DND-41 (cell line): ENCODE data around the gene ACTA2.

Source experiments
- ATAC-seq: fragments of 200-7000 bp; cut with Tn5 transposase; 3 replicates; pipeline ENCODE4 v1.9.1; 2021; ENCODE audit warnings: low read depth; ENCODE audit not compliant: insufficient read depth
- DNase-seq: peaks from one replicate; pipeline ENCODE4 v3.0.0-alpha.2; 2020
- H2AFZ ChIP-seq: 2 replicates; pipeline ENCODE4 v1.6.0; 2012; ENCODE audit warnings: low read depth, low read length
- H3K27ac ChIP-seq: 2 replicates; pipeline ENCODE4 v1.5.1; 2012; ENCODE audit warnings: low read length, inconsistent platforms
- H3K27me3 ChIP-seq: fragments of 200-600 bp; sonication (generic); 2 replicates; pipeline ENCODE4 v1.6.0; 2012; ENCODE audit warnings: low read length, mild to moderate bottlenecking, inconsistent platforms; ENCODE audit not compliant: insufficient read depth, poor library complexity
- H3K36me3 ChIP-seq: 2 replicates; pipeline ENCODE4 v1.5.1; 2012; ENCODE audit warnings: low read length, inconsistent platforms; ENCODE audit not compliant: insufficient read depth
- H3K4me1 ChIP-seq: 2 replicates; pipeline ENCODE4 v1.5.1; 2012; ENCODE audit warnings: mild to moderate bottlenecking, low read length; ENCODE audit not compliant: insufficient read depth
- H3K4me2 ChIP-seq: 2 replicates; pipeline ENCODE4 v1.6.0; 2012; ENCODE audit warnings: mild to moderate bottlenecking, moderate library complexity, low read length, inconsistent platforms; ENCODE audit not compliant: insufficient read depth
- H3K4me3 ChIP-seq, 2 experiments: fragments of 200-600 bp in 1 of 2; shearing (Covaris generic) in 1 of 2; 2 replicates each; pipeline ENCODE4 v1.5.1; 2012 to 2016; ENCODE audit warnings: inconsistent platforms in 2 of 2, low read length in 2 of 2, mild to moderate bottlenecking in 2 of 2, low read depth in 1 of 2, moderate library complexity in 1 of 2
- H3K79me2 ChIP-seq: 2 replicates; pipeline ENCODE4 v1.6.0; 2012; ENCODE audit warnings: low read length, inconsistent platforms; ENCODE audit not compliant: insufficient read depth
- H3K9ac ChIP-seq: 2 replicates; pipeline ENCODE4 v1.6.0; 2012; ENCODE audit warnings: low read depth, mild to moderate bottlenecking, inconsistent platforms, low read length, moderate library complexity
- H3K9me3 ChIP-seq: 2 replicates; pipeline ENCODE4 v1.5.1; 2012; ENCODE audit warnings: low read length, moderate library complexity, mild to moderate bottlenecking, inconsistent platforms; ENCODE audit not compliant: insufficient read depth, severe bottlenecking
- H4K20me1 ChIP-seq: 2 replicates; pipeline ENCODE4 v1.6.0; 2012; ENCODE audit warnings: low read length; ENCODE audit not compliant: insufficient read depth
- EZH2 ChIP-seq: IDR thresholded peaks from 3 replicates; pipeline ENCODE4 v1.6.1; 2012; ENCODE audit warnings: borderline replicate concordance, low read depth, mild to moderate bottlenecking, moderate library complexity, low read length, inconsistent platforms; ENCODE audit not compliant: severe bottlenecking
- TF ChIP-seq, protein P1 (sequence below): IDR thresholded peaks from 2 replicates; pipeline ENCODE4 v1.5.1; 2012; ENCODE audit warnings: borderline replicate concordance, low read length, moderate library complexity, mild to moderate bottlenecking; ENCODE audit not compliant: poor library complexity, severe bottlenecking; ENCODE audit errors: extremely low read depth

ACTA2 gene

GRCh38 chr10:88999625-89000024 is 47.1 kb upstream of the ACTA2 start:
- no peaks in the 10 kb centered on the region for H3K27me3 ChIP-seq
- no peaks in the 10 kb centered on the region for H4K20me1 ChIP-seq
- TF ChIP-seq, protein P1, sequence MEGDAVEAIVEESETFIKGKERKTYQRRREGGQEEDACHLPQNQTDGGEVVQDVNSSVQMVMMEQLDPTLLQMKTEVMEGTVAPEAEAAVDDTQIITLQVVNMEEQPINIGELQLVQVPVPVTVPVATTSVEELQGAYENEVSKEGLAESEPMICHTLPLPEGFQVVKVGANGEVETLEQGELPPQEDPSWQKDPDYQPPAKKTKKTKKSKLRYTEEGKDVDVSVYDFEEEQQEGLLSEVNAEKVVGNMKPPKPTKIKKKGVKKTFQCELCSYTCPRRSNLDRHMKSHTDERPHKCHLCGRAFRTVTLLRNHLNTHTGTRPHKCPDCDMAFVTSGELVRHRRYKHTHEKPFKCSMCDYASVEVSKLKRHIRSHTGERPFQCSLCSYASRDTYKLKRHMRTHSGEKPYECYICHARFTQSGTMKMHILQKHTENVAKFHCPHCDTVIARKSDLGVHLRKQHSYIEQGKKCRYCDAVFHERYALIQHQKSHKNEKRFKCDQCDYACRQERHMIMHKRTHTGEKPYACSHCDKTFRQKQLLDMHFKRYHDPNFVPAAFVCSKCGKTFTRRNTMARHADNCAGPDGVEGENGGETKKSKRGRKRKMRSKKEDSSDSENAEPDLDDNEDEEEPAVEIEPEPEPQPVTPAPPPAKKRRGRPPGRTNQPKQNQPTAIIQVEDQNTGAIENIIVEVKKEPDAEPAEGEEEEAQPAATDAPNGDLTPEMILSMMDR: no peak
- no peak for TF ChIP-seq EZH2
- H2AFZ ChIP-seq: no peak overlapping the region
- H3K27ac ChIP-seq: no peak overlapping the region
- H3K79me2 ChIP-seq: no peaks in the 10 kb centered on the region
- no peak for ATAC-seq
- peaks cover 12% of the 10 kb centered on the region for H3K4me1 ChIP-seq
- H3K36me3 ChIP-seq: no peaks in the 10 kb centered on the region
- no peak for DNase-seq
- H3K9ac ChIP-seq: no peak overlapping the region
- no peak overlapping the region for H3K4me3 ChIP-seq
- H3K9me3 ChIP-seq: no peaks in the 10 kb centered on the region
- H3K4me2 ChIP-seq: no peak overlapping the region

DNA sequence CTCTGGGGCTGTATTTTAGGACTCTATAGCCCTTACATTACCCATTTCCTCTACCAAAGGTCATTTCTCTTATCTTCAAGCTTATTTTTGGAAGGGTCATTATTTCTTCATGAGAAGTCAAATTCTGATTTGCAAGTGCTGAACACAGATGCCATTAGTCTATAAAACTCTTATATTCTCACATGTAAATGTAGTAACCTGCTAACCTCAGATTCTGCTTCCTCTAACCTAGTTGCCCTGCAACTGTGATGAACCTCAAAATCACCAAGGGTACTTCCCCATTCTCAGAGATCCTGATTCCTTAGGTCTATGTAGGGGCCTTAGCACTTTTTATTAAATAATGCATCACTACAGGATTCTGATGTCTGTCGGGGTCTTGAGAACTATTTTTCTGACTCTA is 44.4 kb upstream of the ACTA2 start:
- no peaks in the 10 kb centered on the region for H3K79me2 ChIP-seq
- no peak for ATAC-seq
- no peak overlapping the region for H3K4me3 ChIP-seq

GRCh38 chr10:88995156-88995876 is 42.7 kb upstream of the ACTA2 start:
- Histone ChIP-seq H3K27me3 (no peaks in the 10 kb centered on the region), H3K9ac (no peak overlapping the region), H3K4me1 (peaks cover 27% of the 10 kb centered on the region), H3K4me3 (no peak overlapping the region), H3K9me3 (no peaks in the 10 kb centered on the region), H3K36me3 (no peaks in the 10 kb centered on the region), H3K4me2 (no peak overlapping the region), H3K79me2 (no peaks in the 10 kb centered on the region), H3K27ac (no peak overlapping the region), H2AFZ (no peak overlapping the region), H4K20me1 (no peaks in the 10 kb centered on the region)
- TF ChIP-seq, protein P1: no peak
- ATAC-seq: no peak
- no peak for DNase-seq

More for the DNA sequence above, 44.4 kb upstream of the ACTA2 start:
- Histone ChIP-seq H3K36me3 (no peaks in the 10 kb centered on the region), H3K27ac (no peak overlapping the region), H4K20me1 (no peaks in the 10 kb centered on the region), H3K27me3 (no peaks in the 10 kb centered on the region), H3K4me2 (no peak overlapping the region), H3K9me3 (no peaks in the 10 kb centered on the region), H3K9ac (no peak overlapping the region), H2AFZ (no peak overlapping the region), H3K4me1 (peaks cover 31% of the 10 kb centered on the region)
- DNase-seq: no peak
- TF ChIP-seq, protein P1: no peak
- TF ChIP-seq EZH2: no peak

DNA sequence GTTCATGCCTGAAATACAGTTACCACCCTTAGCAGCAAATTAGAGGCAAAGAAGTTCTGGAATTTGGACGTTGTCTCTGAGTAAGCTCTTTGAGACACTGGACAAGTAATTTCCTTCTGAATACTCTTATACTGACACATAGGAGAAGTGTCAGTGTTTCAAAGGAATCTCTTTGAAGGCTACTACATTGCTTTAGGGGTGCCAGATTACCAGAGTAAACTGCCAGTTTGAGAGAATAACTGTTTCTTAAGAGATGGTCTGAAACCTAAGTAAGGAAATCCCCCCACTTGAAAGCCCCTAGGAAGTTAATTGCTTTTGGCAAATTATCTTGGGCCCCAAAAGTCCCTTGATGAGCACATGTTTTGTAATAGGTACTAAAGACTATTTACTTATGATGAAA is 41.4 kb upstream of the ACTA2 start:
- DNase-seq (no peak), ATAC-seq (no peak)
- no peak overlapping the region for H3K27ac ChIP-seq
- H3K4me3 ChIP-seq: no peak overlapping the region
- H3K79me2 ChIP-seq: no peaks in the 10 kb centered on the region
- no peak overlapping the region for H2AFZ ChIP-seq
- H3K36me3 ChIP-seq: no peaks in the 10 kb centered on the region
- H3K9me3 ChIP-seq: no peaks in the 10 kb centered on the region
- no peak overlapping the region for H3K4me2 ChIP-seq
- H3K4me1 ChIP-seq: peaks cover 36% of the 10 kb centered on the region
- H3K27me3 ChIP-seq: no peaks in the 10 kb centered on the region
- no peak for TF ChIP-seq EZH2
- TF ChIP-seq, protein P1: no peak
- H4K20me1 ChIP-seq: no peaks in the 10 kb centered on the region
- H3K9ac ChIP-seq: no peak overlapping the region
